Stimulated activated CD4-positive, alpha-beta T cell treated with anti-CD3 and anti-CD28 coated beads, Interleukin-12 subunit alpha, Interleukin-12 subunit beta, amount 100 ng/mL, for 48 hours (primary cell): ENCODE data around the gene HINT1.
"Not testable (repeated sequence)": the region's sequence is repeated elsewhere in the genome, so short reads cannot be mapped to it uniquely, and the experiment has no call there.

ENCODE experiments used
- DNase-seq, 3 donors: peaks; one replicate each; pipeline ENCODE4 v3.0.0-alpha.2; 2020; ENCODE audit warnings: low read depth in 2 of 3, low spot score in 1 of 3

HINT1 gene

GRCh38 chr5:131171276-131171810 is 6.3 kb upstream of the HINT1 start:
- DNase-seq = peak in 1 of 3 donors; percentile 13

GRCh38 chr5:131170540-131171275 is 5.7 kb upstream of the HINT1 start, which contains the start of gene LYRM7:
Gene LYRM7 (plus strand): TSS chr5:131170944. CDS start chr5:131171021, 77 bp downstream.
- peak; percentile 92 to 94 (median 94) for DNase-seq

GRCh38 chr5:131169810-131170539 is 4.9 kb upstream of the HINT1 start:
- no peak for DNase-seq

GRCh38 chr5:131167615-131168014 is 2.6 kb upstream of the HINT1 start:
- DNase-seq = no peak

- DNase-seq = peak; percentile 40 to 57 (median 55)
Measured at GRCh38 chr5:131164191-131165118, 601 bp downstream of the HINT1 start.

- no peak for DNase-seq
Measured at GRCh38 chr5:131163276-131164119, 1.6 kb downstream of the HINT1 start.

GRCh38 chr5:131160134-131160533 is 4.9 kb downstream of the HINT1 start:
- no peak for DNase-seq

GRCh38 chr5:131156957-131157356 is 8.1 kb downstream of the HINT1 start:
- no peak for DNase-seq

- no peak for DNase-seq
Measured at GRCh38 chr5:131156385-131156784, 8.7 kb downstream of the HINT1 start.

GRCh38 chr5:131151216-131151615 is 13.8 kb downstream of the HINT1 start:
- no peak for DNase-seq

GRCh38 chr5:131150408-131150807 is 14.6 kb downstream of the HINT1 start:
- DNase-seq = no peak

- DNase-seq = no peak
Measured at GRCh38 chr5:131148835-131149234, 16.2 kb downstream of the HINT1 start.

- DNase-seq = no peak
Measured at GRCh38 chr5:131147258-131147657, 17.8 kb downstream of the HINT1 start.

- DNase-seq = no peak
Measured at GRCh38 chr5:131142970-131143617, 22.0 kb downstream of the HINT1 start.

- DNase-seq = no peak
Measured at GRCh38 chr5:131139321-131139720, 25.7 kb downstream of the HINT1 start.

GRCh38 chr5:131138406-131138805 is 26.6 kb downstream of the HINT1 start:
- not testable (repeated sequence) for DNase-seq

- not testable (repeated sequence) for DNase-seq
Measured at GRCh38 chr5:131133091-131133490, 32.0 kb downstream of the HINT1 start.

GRCh38 chr5:131129306-131129705 is 35.8 kb downstream of the HINT1 start:
- no peak for DNase-seq

GRCh38 chr5:131127244-131127643 is 37.8 kb downstream of the HINT1 start:
- not testable (repeated sequence) for DNase-seq

- DNase-seq = no peak
Measured at GRCh38 chr5:131114754-131115153, 50.3 kb downstream of the HINT1 start.
